Mesenteric fat pad (tissue), 1 donor: Measurements from ENCODE around the gene MPP1. TPM values are rescaled to one million over a fixed set of nuclear protein-coding genes. Genes with fewer than 3 reads are reported as not detected.

Experiments used
- DNase-seq: peaks from one replicate; pipeline ENCODE4 v3.0.0-alpha.2; 2020; ENCODE audit warnings: low spot score
- total RNA-seq: library from RNA; stranded (reverse); fragmentation: NEBNext Ultra II Directional; extraction: Animal tissue kit (Norgen Biotek cat#: 25700); gene quantifications from one replicate; pipeline ENCODE4 v1.2.1, GENCODE V29; 2021
- donor health status: DM: yes; HTN: yes; CAD: no.

The MPP1 gene
- total RNA-seq, 1 donor from 2014 or later = 85.1 TPM

DNA sequence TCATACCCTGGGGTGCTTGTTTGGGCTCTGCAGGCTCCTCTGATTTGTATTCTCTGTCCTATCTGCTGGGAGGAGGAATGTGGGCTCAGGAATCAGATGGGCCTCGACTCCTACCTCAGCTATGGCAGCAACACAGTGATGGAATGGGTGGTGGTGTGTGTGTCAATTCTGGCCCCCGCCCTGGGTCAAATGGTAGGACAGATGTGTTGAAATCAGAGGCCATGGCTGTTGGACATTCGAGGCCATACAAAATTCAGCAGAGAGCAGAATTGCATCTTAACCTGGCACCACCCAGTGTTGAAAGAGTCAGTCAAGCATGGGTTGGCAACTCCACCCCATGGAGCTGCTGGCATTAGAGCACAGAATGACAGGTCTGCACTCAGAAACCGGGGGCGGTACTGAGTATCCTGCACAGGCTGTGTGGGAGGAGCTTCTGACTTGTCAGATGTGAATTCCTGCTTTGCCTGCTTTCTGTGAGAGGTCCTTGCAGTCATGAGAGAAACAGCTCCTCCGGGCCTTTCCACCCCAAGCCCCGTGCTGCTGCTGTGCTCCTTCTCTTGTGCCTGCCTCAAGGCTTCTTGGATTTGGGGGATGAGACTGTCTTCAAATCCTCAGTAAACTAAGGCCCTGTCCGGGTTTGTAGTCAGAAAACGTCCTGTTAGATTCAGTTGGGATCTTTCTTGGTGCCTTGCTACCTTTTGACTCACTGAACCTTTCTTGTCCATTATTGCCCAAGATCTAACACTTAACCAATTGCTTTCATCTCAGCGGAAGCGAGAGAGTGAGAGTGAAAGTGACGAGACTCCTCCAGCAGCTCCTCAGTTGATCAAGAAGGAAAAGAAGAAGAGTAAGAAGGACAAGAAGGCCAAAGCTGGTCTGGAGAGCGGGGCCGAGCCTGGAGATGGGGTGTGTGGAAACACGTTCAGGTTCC lies 29.6 kb downstream of the MPP1 start:
- no peak for DNase-seq

DNA sequence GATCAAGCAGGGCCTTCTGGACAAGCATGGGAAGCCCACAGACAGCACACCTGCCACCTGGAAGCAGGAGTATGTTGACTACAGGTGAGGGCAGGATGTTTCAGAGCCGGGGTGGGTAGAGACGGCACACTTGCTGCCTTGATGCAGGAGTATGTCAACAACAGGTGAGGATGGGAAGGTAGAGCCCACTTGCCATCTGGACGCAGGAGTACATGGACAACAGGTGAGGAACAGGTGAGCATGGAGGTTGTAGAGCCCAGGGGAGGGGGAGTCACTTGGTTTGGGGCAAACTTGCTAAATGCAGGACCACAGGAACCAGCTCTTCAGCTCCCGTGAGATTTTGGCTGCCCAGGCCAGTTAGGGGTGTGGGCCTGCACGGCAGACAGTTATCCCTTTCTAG lies 30.7 kb downstream of the MPP1 start:
- no peak for DNase-seq

DNA sequence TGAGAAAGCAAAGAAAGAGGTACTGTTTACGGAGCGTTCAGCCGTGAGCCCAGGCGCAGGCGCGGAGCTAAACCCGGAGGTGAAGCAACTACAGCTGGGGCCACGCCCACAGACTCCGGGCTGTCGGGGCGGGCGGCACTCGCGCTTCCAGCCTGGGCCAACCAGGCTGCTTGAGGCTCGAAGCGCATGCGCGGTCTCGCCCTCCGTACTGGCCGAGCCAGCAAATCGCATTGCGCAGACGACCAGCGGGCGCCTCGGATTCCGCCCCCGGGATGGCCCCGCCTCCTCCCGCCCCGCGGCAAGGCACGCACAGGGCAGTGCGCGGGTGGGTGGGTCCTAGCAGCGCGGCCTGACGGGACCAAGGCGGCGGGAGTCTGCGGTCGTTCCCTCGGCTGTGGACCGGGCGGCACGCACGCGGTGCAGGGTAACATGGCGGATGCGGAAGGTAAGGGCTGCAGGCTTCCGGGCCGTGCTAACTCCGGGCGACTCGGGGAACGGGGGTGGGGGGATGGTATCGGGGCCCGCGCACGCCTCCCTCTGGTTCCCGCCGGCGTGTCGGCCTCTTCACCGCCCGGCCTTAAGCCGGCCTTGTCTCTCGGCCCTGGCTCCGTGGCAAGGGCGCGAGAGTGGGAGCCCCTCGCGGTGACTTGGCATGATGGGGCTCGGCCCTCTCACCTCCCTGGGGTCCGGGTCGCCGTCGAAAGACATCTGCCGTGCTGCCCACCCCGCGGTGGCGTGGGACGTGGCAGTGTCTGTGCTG lies 42.6 kb downstream of the MPP1 start, which contains the start of gene DKC1:
TSS of gene DKC1 (plus strand) at position 328 of the 760 bp plus-strand sequence. CDS start at position 430, 102 bp downstream.
- DNase-seq = peak; percentile 98

DNA sequence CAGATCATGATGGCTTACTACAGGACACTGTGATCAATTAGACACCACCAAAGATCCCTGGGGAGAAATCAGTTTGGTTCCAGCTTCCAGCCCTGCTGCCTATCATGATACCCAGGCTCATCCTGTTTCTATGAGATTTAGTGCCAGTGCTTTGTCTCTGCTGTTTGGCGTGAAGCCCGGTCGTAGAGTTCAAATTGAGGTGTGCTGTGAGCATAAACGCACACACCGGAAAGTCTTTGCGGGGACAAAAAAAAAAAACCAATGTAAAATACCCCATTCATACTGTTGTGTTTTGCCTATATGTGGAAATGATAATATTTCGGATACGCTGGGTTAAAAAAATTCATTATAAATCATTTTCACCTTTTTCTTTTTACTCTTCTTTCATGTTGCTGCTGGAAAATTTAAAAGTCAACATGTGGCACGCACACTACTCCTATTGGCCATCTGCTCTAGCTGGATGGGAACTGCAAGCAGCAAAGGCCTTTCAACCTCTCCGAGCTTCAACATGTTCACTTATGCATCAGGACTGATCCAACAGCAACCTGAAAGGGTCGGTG lies 43.2 kb downstream of the MPP1 start:
- no peak for DNase-seq

DNA sequence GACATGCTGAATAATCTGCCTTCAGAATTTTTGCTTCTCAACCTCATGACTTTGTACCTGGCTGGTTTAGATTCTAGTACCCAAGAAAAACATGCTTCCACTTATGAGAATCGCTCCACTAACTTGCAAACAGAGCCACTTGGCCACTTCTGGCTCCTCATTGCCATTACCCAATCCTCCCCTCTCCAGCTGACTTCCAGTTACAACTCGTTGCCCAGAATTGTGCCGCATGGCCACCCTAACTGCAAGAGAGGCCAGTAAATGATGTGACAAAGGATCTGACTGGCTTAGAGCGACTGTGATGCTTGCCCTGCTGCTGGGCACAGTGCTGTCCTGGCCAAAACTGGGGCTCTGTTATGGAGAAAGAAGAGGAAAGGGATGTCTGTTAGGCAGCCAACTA lies 46.6 kb downstream of the MPP1 start:
- DNase-seq = no peak

DNA sequence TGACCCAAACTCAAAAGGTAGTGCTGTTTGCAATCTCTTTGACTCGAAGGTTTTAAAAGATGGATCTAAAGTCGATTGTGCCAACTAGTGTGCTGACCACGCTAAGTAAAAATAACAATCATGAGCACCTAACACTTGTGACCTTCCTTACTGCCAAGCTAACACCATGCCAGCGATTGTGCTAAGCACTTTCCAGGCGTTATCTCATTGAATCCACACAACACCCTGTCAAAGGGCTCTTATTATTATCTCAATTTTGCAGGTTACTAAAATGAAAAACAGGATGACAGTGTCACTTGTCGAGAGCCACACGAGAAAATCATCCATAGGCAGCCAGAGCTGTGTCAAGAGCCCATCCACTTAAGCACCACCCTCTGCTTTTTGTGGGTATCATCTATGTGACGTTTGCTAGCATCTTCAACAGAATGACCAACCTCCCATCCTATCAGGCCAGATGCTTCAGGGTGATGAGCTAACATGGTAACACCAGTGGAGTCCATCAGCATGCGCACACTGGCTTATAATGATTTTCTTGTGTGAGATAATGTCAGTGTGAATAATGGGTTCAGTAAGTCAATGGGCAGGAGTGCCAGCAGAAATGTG lies 53.5 kb downstream of the MPP1 start:
- no peak for DNase-seq

DNA sequence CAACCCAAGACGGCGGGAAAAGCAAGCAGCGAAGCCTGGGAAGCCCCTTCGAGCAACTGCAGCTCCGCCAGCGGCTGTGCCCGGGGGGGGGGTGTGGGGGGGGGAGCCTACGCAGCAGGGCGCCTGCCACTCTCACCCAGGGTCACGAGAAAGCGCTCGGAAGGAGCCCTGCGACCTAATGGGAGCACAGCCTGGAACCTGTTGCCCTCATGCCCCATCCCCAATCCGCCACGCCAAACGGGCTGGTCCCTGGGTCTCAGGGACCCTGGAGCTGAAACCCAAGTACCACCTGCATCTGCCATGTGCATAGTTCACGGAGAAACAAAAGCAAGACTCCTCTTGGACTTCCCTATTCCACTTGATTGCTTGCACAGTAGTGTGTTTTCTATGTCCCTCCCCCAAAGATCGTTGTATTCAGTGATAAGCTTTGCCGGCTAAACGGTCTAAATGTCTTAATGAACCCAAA lies 54.0 kb downstream of the MPP1 start:
- DNase-seq = no peak

DNA sequence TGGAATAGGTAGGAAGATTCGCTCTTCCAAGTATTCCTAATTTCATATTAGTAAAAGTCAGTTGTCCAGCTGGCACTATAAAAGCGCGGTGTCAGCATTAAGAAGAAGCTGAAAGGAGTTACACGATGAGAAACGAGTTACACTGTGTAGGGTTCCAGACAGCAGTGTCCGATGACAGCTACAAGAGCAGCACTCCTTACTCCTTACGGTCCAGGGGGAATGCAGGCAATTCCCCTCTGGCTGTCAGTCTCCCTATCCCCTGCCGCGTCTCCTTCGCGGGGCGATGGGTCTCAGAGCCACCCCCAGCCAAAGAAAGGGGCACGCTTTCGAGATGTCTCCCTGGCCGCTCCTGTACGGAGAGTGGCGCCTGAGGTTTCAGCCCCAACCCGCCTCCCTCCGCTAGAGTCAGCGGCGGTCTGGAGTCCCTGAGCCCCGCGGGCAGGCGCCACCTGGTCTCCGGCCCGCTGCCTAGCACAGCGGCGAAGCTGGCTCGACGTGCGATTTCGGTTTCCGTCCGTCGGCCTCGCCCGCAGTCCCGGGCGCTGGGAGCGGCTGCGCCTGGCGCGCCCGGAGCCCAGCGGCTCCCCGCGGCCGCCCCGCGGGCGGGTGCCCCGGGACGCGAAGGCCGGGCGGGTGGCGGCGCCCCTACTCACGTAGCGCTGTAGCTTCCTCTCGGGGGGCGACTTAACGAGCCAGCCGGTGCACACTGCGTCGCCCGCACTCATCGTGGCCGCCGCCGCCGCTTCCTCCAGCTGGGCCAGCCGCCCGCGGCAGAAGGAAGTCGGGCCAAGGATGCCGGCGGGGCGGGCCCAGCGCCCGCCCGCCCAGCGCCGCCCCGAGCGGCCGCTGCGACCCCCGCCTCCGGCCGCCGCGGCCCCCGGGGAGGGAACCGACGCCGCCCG lies 54.7 kb downstream of the MPP1 start, which contains the start of gene GAB3:
TSS of gene GAB3 (minus strand) at position 777 of the 902 bp plus-strand sequence. CDS start at position 725, 52 bp downstream.
- DNase-seq = no peak

DNA sequence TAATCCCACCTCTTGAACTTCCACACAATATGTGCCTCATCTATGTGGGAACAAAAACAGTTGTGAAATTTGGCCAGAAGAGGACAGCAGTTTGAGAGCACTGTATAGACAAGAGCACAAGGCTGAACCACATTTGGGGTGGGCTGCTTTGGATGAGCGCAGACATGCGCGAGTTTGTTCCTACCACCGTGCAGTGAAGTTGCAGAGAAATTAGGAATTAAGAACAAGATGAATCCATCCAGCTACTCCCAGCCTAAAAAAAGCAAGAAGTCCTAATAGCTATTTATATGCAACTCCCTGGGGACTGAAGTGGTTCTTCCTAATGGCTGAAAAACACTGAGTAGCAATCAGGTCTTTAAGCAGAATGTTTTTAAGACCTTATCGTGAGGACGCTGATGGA lies 55.4 kb downstream of the MPP1 start:
- DNase-seq = no peak

DNA sequence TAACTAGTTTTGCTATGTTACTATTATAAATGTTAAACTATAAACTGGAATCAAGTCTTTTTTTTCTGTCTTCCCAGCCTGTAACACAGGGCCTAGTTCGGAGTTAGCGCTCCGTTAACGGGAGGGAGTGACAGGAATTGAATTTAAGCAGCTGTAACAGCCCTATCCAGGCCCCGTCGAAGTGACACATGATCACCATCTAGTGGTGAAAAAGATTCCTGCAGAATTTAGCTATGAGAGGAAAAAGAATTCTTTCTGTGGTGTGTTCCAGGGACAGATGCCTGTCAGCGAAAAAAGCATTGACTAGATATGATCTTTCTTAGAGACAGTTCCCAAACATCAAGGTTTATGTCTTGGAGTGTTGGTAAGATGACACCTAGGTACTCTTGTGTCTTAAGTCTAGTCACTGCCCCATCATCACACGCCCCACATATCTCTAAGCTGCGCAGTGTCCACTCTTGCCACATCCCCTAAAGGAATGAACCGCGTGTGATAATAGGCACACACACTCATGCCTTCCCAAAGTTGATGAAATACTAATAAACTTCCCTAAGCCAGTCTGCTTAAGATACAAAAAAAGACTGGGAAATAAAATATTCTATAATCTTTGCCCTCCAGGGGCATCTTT lies 56.5 kb downstream of the MPP1 start:
- DNase-seq = no peak

DNA sequence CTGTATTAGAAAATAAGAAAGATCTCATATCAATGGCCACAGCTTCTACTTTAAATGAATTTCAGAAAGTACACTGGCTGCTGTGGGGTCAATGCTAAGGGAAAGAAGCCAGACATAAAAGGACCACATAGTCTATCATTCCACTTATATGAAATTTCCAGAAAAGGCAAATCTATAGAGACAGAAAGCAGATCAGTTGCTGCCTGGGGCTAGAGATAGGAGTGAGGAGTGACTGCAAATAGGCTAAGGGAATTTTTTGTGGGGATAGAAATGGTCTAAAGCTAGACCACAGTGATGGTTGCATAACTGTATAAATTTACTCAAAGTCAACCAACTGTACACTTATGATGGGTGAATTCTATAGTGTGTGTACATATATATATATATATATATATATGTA lies 62.7 kb downstream of the MPP1 start:
- no peak for DNase-seq

DNA sequence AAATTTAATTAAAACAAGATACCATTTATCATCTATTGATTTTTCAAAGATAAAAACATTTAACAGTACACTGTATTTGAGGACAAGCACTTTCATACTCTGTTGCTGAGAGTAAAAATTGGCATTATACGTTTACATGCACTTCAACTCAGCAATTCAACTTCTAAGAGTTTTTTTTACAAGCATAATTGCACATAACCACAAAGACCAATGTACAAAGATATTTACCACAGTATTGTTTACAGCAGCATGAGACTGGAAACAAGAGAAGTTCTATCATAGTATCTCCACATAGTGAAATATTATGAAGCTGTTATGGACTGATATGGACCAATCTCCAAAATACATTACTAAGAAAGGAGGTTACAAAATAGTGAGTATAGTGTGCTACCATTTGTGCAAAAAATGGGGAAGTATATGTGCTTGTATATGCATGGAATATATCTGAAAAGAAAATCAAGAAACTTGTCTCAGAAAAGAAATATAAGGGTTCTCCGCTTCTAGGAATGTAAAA lies 65.3 kb downstream of the MPP1 start:
- no peak for DNase-seq

DNA sequence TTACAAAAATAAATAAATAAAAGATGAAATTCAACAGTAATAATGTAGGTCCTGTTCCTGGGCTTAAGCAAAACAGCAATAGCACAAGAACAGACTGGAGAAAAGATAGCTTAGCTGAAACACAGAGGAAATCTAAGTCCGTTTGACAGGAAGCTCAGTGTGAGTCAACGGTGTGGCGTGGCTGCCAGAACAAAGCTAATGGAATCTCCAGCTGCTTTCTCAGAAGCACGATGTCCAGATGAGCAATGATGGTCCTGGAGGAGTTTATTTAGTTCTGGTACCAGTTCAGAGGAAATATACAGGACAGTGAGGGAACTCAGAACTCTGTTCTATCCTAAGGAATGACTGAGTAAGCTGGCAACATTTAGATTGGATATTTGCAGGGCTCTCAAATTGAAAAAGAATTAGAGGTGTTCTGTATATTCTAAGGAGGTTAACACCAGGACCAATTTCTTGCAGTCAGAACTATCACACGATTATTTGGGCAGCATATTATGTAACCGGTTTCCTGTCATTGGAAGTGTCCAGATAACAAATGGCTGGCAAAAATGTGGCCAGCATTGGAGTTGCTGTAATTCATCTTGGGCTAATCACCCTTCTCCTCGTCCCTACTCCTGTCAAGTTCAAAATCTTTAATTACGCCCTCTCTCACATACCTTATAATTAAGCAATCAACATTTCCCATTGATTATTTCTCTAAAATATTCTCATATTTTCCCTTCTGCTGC lies 67.1 kb downstream of the MPP1 start:
- no peak for DNase-seq

DNA sequence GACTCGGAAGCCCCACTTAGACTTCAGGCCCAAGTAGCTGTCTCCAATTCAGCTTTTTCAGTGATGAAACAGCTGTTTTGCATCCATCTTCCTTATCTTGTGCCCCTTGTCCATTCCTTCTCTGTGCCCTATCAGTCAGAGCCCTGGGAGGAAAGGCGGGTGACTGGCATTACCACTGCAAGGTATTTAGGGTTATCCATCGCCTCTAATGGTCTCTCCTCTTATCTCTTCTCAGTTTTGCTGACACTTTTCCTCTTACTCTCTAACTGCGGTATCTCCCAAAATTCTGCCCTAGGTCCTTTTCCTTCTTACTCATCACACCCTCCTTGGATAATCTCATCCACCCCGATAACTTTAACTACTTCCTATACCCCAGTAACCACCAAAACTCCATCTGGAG lies 68.1 kb downstream of the MPP1 start:
- no peak for DNase-seq

DNA sequence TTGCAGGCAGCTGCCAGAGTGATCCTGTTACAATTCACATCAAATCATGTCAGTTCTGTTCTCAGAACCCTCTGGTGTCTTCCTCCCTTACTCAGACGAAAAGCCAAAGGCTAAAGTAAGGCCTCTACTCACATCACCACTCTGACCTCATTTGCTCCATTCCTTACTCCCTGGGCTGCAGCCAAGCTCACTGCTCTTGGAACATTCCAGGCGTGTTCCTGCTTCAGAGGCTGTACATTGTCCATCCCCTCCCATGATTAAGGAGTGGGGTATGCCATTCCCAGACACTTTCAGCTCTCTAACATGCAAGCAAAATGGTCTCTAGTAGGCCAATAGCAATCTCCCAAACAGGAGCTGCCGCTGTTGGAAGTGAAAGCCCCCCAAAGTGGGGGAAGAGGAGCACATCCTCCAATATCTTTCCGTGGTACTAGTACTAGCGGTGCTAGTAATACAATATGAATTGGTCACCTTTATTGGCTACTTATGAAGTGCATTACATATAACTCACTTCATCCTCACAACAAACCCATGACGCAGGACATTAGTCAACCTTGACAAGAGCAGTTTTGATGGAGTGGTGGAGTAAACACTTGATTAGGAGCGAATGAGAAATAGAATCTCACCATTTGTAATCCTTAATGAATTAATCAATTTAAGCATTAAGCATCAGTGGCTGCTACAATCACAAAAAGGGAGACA lies 69.4 kb downstream of the MPP1 start:
- DNase-seq = no peak

DNA sequence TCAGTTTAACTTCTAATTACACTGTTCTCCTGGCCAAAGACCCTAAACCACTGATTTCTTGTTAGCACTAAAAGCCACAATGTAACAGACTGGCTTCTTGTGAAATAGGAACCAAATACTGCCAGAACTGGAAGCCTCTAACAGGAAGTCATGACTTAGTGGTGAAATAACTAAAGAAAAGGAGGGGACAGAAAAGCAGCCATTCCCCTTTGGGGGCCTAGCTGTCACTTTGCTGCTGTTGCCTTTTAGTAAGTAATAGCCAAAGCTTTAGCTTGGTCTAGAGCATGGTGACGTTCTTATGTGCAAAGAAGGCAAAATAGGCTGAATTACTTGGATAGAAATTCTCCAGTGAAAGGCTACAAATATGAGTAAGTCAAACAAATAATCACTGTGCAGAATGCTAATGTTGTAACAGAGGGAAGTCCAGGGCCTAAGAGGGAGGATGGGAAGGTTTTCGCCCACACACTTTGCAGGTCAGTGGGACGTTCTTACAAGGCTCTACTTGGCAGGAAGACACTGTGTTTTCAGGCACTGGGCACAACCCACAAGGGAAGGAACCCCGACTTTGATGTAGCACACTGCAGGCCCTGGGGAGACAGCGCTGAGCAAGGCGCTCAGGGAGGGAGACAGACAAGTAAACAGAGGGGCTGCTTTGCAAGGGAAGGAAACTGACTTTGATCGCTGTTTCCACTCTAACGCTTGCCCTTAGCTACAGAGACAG lies 71.1 kb downstream of the MPP1 start:
- no peak for DNase-seq

DNA sequence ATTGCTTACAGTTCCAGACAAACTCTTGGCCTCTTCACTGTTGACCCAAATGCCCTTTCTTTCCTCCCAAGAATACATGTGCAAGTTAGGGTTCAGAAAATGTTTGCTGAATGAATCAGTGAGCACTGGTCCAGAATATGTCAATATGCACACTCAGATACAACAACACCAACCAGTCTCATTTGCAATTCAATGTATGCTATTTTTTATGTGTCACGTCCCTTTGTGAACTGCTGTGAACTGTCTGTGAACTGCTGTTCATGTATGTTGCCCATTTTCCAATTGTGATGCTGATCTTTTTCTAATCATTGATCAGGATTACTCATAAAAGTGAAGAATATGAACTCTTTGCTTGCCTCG lies 72.2 kb downstream of the MPP1 start:
- DNase-seq = no peak
